ENCODE measurements around the gene CENPK. TPM values are rescaled to one million over a fixed set of nuclear protein-coding genes. Genes with fewer than 3 reads are reported as not detected.

CENPK gene
- total and polyA plus RNA-seq, 2 of the 8 experiments (the other 6 are each of a cell fraction or from before 2014, with no cell fraction given): 13.3 to 50.9 TPM

GRCh38 chr5:65489119-65489518 lies 73.8 kb downstream of the CENPK start:
- no peak overlapping the region for H3K4me2 ChIP-seq (ENCODE audit: insufficient read depth in 1 of 2, low read depth in 2 of 2, low read length in 2 of 2)
- no peaks in the 10 kb centered on the region for H3K23me2 ChIP-seq (ENCODE audit: low read depth, low read length)
- no peak overlapping the region for H2BK5ac ChIP-seq (ENCODE audit: low read depth, low read length)
- no peak overlapping the region for H3K18ac ChIP-seq (ENCODE audit: extremely low read depth, low read length)
- no peak overlapping the region for H2BK120ac ChIP-seq (replicated peaks; ENCODE audit: low read depth, low read length)
- ChIA-PET CTCF (ENCODE audit: partially characterized antibody) (interaction anchor here (0.7 to 1.2 kb wide), 3 partner anchors 16 to 413 kb away, joined by 3 read pairs; no protein-coding TSS in a partner anchor), POLR2A (ENCODE audit: partially characterized antibody) (no interaction called here)
- H3K27ac ChIP-seq (ENCODE audit: low read depth, low read length): no peak overlapping the region
- H2BK12ac ChIP-seq (ENCODE audit: low read depth, low read length): no peak overlapping the region
- H3K14ac ChIP-seq (ENCODE audit: insufficient read length): no peak overlapping the region
- no peak overlapping the region for H3K23ac ChIP-seq (ENCODE audit: insufficient read length)
- no peak for TF ChIP-seq SIN3A (conservative IDR thresholded peaks at IDR 0.05 in 1 of 2, IDR thresholded peaks at IDR 0.05 in 1 of 2; ENCODE audit: low read depth in 1 of 2, low read length in 2 of 2)
- no peak for TF ChIP-seq E2F6 (IDR thresholded peaks at IDR 0.05)
- TF ChIP-seq CHD1 (IDR thresholded peaks at IDR 0.05; ENCODE audit: low read depth, low read length): no peak
- no peak for TF ChIP-seq SP4 (IDR thresholded peaks at IDR 0.05; ENCODE audit: low read length)
- H2BK20ac ChIP-seq (ENCODE audit: low read length): no peak overlapping the region
- no peak overlapping the region for H4K91ac ChIP-seq (replicated peaks; ENCODE audit: insufficient read length, low read length)
- no peaks in the 10 kb centered on the region for H3K4me1 ChIP-seq (replicated peaks in 1 of 4; ENCODE audit: control insufficient read depth in 3 of 4, insufficient read depth in 4 of 4, low read length in 3 of 4)
- H2AK5ac ChIP-seq (ENCODE audit: low read depth, low read length): no peak overlapping the region
- H3K4ac ChIP-seq (replicated peaks; ENCODE audit: insufficient read length, low read depth, low read length): no peak overlapping the region
- H3K9me3 ChIP-seq (ENCODE audit: insufficient read depth in 2 of 2, low read depth in 1 of 2, low read length in 1 of 2): peaks cover 0 to 3% of the 10 kb centered on the region in 2 experiments; a peak in 1 of 4 replicates
- H2AFZ ChIP-seq (ENCODE audit: low read length): no peak overlapping the region
- H3K36me3 ChIP-seq (ENCODE audit: control insufficient read depth in 2 of 4, insufficient read depth in 4 of 4, low read length in 3 of 4): no peaks in the 10 kb centered on the region
- H4K20me1 ChIP-seq (replicated peaks in 1 of 2; ENCODE audit: control insufficient read depth in 1 of 2, insufficient read depth in 2 of 2, low read length in 2 of 2): no peaks in the 10 kb centered on the region
- WGBS, 2 experiments (ENCODE audit: extremely low coverage in 1 of 2, insufficient coverage in 1 of 2, insufficient read length in 1 of 2, insufficient replicate concordance in 2 of 2, low coverage in 1 of 2, low lambda C conversion rate in 2 of 2, missing lambda C conversion rate in 1 of 2): 86% methylated on average over 4 of the region's 4 CpGs; no CpG with 5 or more reads in 1 of the 2 experiments
- H4K8ac ChIP-seq (ENCODE audit: extremely low read depth, insufficient read depth, low read length): no peak overlapping the region
- H3K4me3 ChIP-seq (ENCODE audit: extremely low read depth in 1 of 4, insufficient read depth in 2 of 4, low read depth in 3 of 4, low read length in 4 of 4): no peak overlapping the region
- no peak overlapping the region for H4K5ac ChIP-seq (ENCODE audit: insufficient read length, low read depth, low read length)
- no peaks in the 10 kb centered on the region for H3K79me2 ChIP-seq (ENCODE audit: control insufficient read depth in 1 of 2, insufficient read depth in 2 of 2, low read length in 2 of 2)
- FAIRE-seq (no peak), DNase-seq (ENCODE audit: low read depth in 1 of 2, low spot score in 2 of 2) (no peak)
- H3K27me3 ChIP-seq (replicated peaks in 1 of 4; ENCODE audit: control insufficient read depth in 3 of 4, extremely low read depth in 1 of 4, insufficient read depth in 3 of 4, low read length in 3 of 4): no peaks in the 10 kb centered on the region
- no peak overlapping the region for H2BK15ac ChIP-seq (ENCODE audit: low read length)
- no peaks in the 10 kb centered on the region for H3K79me1 ChIP-seq (ENCODE audit: low read depth, low read length)
- H3K56ac ChIP-seq (replicated peaks; ENCODE audit: insufficient read length, low read depth, low read length): no peak overlapping the region
- H3K9ac ChIP-seq (replicated peaks in 1 of 4; ENCODE audit: extremely low read depth in 1 of 4, low read depth in 3 of 4, low read length in 3 of 4): no peak overlapping the region

Measured in H1 (cell line).